Spleen (tissue), 11 donors: ENCODE data around the gene TTC39B. TPM values are rescaled to one million over a fixed set of nuclear protein-coding genes. Genes with fewer than 3 reads are reported as not detected.
"Not testable (repeated sequence)": the region's sequence is repeated elsewhere in the genome, so short reads cannot be mapped to it uniquely, and the experiment has no call there.

Source experiments
- DNase-seq: peaks from one replicate; pipeline ENCODE4 v3.0.0-alpha.2; 2020
- H3K27ac ChIP-seq, 8 donors: fragments of 200-600 bp; sonication (generic) in 7 of 8; 1 replicate in 4 of 8; 2 replicates in 4 of 8; pipeline versions ENCODE4 v1.5.0 to v1.8.0; 2016 to 2021; ENCODE audit warnings: inconsistent platforms in 4 of 8, mild to moderate bottlenecking in 4 of 8, moderate library complexity in 1 of 8
- H3K27me3 ChIP-seq, 7 donors: fragments of 200-600 bp; sonication (generic) in 6 of 7; replicated peaks in 1 of 7; 1 replicate in 4 of 7; 2 replicates in 3 of 7; pipeline versions ENCODE4 v1.5.0 to v1.8.0; 2016 to 2021; ENCODE audit warnings: inconsistent platforms in 3 of 7, mild to moderate bottlenecking in 1 of 7
- H3K36me3 ChIP-seq, 6 donors: fragments of 200-600 bp; sonication (generic) in 5 of 6; 1 replicate in 4 of 6; 2 replicates in 2 of 6; pipeline versions ENCODE4 v1.5.0 to v1.8.0; 2016 to 2021; ENCODE audit warnings: inconsistent platforms in 2 of 6
- H3K4me1 ChIP-seq, 6 donors: fragments of 200-600 bp; sonication (generic) in 5 of 6; 1 replicate in 3 of 6; 2 replicates in 3 of 6; pipeline versions ENCODE4 v1.5.0 to v1.8.0; 2016 to 2021; ENCODE audit warnings: inconsistent platforms in 3 of 6
- H3K4me3 ChIP-seq, 8 donors: fragments of 200-600 bp; sonication (generic) in 7 of 8; 1 replicate in 4 of 8; 2 replicates in 4 of 8; pipeline versions ENCODE4 v1.5.0 to v1.8.0; 2016 to 2021; ENCODE audit warnings: inconsistent platforms in 4 of 8, mild to moderate bottlenecking in 4 of 8, moderate library complexity in 2 of 8
- H3K9me3 ChIP-seq, 8 donors: fragments of 200-600 bp; sonication (generic) in 7 of 8; 1 replicate in 4 of 8; 2 replicates in 4 of 8; pipeline versions ENCODE4 v1.5.0 to v1.8.0; 2016 to 2021; ENCODE audit warnings: inconsistent platforms in 4 of 8
- POLR2A ChIP-seq, 3 donors: fragments of 450-650 bp; IDR thresholded peaks; one replicate each; pipeline ENCODE4 v1.5.1; 2017; ENCODE audit warnings: antibody characterized with exemption in 3 of 3, mild to moderate bottlenecking in 1 of 3
- POLR2AphosphoS5 ChIP-seq, 3 donors: sonication (generic); formaldehyde crosslinking; IDR thresholded peaks; one replicate each; pipeline ENCODE4 v1.5.1; 2017; ENCODE audit warnings: antibody characterized with exemption in 3 of 3
- WGBS, 5 donors: extraction: QIAGEN DNeasy Blood & Tissue Kit in 3 of 5; methylation state at CpG; one replicate each; pipeline versions ENCODE4 v1.1.5 to v1.1.7; 2013 to 2018; 5-methylcytosine and 5-hydroxymethylcytosine counted together
- intact Hi-C: fragments of 100-400 bp; cut with DNase I; formaldehyde crosslinking; loops from one replicate; pipeline ENCODE4 v1.15.0; 2023; ENCODE audit warnings: low total_unique reads
- polyA plus RNA-seq, 3 donors: library from polyadenylated mRNA; stranded (reverse); fragments of 200-250 nt; gene quantifications; one replicate each; pipeline ENCODE4 v1.2.1, GENCODE V29; 2013
- total RNA-seq, 7 donors: library from RNA; depleted of rRNA in 3 of 7; stranded (reverse); fragments of >200 nt in 3 of 7; fragmentation: NEBNext Ultra II Directional in 4 of 7; extraction: Animal tissue kit (Norgen Biotek cat#: 25700) in 4 of 7; gene quantifications; one replicate each; pipeline versions ENCODE4 v1.1.0 to v1.2.1, GENCODE V29; 2016 to 2021
- TF ChIP-seq, protein P1 (sequence below), 11 experiments: fragments of 200-600 bp in 7 of 11; fragments of 450-650 bp in 4 of 11; sonication (generic) in 4 of 11; IDR thresholded peaks in 8 of 11; conservative IDR thresholded peaks in 3 of 11; 1 replicate in 7 of 11; 2 replicates in 4 of 11; pipeline versions ENCODE4 v1.4.0 to v1.8.0; 2016 to 2021; ENCODE audit warnings: antibody characterized with exemption in 11 of 11, inconsistent platforms in 4 of 11, mild to moderate bottlenecking in 1 of 11
- donor health status: healthy with polysubstance abuse.
- donor health status: DM: no; HTN: no; CAD: no; lungs with moderate emphysema.
- donor health status: DM: no; HTN: no; CAD: no.
- donor health status: Bipolar disorder and iron deficiency.
- donor health status: healthy.
- donor health status: DM: no; HTN: no; CAD: no.
- donor health status: DM: yes; HTN: yes; CAD: no.

The TTC39B gene
- total and polyA plus RNA-seq, 10 donors, result 4.8 to 24.1 (median 19.0) TPM

GRCh38 chr9:15238646-15239045 is 68.4 kb downstream of the TTC39B start:
- Histone ChIP-seq H3K9me3 (peaks cover 0 to 54% (median 43%) of the 10 kb centered on the region in 8 donors), H3K27me3 (no peaks in the 10 kb centered on the region), H3K36me3 (no peaks in the 10 kb centered on the region), H3K4me3 (no peak overlapping the region), H3K27ac (no peak overlapping the region), H3K4me1 (peaks cover 0 to 17% (median 4%) of the 10 kb centered on the region in 6 donors)
- no peak for DNase-seq
- TF ChIP-seq, protein P1, sequence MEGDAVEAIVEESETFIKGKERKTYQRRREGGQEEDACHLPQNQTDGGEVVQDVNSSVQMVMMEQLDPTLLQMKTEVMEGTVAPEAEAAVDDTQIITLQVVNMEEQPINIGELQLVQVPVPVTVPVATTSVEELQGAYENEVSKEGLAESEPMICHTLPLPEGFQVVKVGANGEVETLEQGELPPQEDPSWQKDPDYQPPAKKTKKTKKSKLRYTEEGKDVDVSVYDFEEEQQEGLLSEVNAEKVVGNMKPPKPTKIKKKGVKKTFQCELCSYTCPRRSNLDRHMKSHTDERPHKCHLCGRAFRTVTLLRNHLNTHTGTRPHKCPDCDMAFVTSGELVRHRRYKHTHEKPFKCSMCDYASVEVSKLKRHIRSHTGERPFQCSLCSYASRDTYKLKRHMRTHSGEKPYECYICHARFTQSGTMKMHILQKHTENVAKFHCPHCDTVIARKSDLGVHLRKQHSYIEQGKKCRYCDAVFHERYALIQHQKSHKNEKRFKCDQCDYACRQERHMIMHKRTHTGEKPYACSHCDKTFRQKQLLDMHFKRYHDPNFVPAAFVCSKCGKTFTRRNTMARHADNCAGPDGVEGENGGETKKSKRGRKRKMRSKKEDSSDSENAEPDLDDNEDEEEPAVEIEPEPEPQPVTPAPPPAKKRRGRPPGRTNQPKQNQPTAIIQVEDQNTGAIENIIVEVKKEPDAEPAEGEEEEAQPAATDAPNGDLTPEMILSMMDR (IDR thresholded peaks at IDR 0.05 in 8 of 11, conservative IDR thresholded peaks at IDR 0.05 in 3 of 11), result no peak
- TF ChIP-seq POLR2A (IDR thresholded peaks at IDR 0.05) (no peak), POLR2AphosphoS5 (IDR thresholded peaks at IDR 0.05) (no peak)
- intact Hi-C loops, result no loop called here
- WGBS, 5 donors, result 88 to 98% (median 94%) methylated on average over 5 of the region's 5 CpGs

DNA sequence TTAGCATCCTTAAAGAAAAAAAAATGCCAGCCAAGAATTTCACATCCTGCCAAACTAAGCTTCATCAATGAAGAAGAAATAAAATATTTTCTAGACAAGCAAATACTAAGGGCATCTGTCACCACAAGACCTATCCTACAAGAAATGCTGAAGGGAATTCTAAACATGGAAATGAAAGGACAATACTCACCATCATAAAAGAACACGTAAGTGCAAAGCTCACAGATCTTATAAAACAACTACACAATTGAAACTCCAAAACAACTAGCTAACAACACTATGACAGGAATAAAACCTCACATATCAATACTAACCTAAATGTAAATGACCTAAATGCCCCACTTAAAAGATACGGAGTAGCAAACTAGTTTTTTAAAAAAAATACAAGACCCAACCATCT is 71.4 kb downstream of the TTC39B start:
- intact Hi-C loops, result no loop called here
- WGBS, 5 donors, result 59 to 93% (median 88%) methylated on average over 2 of the region's 2 CpGs
- Histone ChIP-seq H3K27me3 (no peaks in the 10 kb centered on the region), H3K4me1 (peaks cover 0 to 8% (median 1%) of the 10 kb centered on the region in 6 donors), H3K4me3 (no peak overlapping the region), H3K27ac (no peak overlapping the region), H3K9me3 (peaks cover 0 to 54% (median 43%) of the 10 kb centered on the region in 8 donors), H3K36me3 (no peaks in the 10 kb centered on the region)
- no peak for DNase-seq
- TF ChIP-seq POLR2A (IDR thresholded peaks at IDR 0.05), result no peak
- no peak for TF ChIP-seq POLR2AphosphoS5 (IDR thresholded peaks at IDR 0.05)
- TF ChIP-seq, protein P1 (IDR thresholded peaks at IDR 0.05 in 8 of 11, conservative IDR thresholded peaks at IDR 0.05 in 3 of 11), result no peak

- intact Hi-C loops, H3K4me3 ChIP-seq, DNase-seq, H3K27me3 ChIP-seq, H3K36me3 ChIP-seq, H3K27ac ChIP-seq, H3K4me1 ChIP-seq: not testable (repeated sequence)
- 91 to 98% (median 97%) methylated on average over 17 to 38 of the region's 41 CpGs for WGBS, 5 donors
- H3K9me3 ChIP-seq, result peaks cover 0 to 50% (median 41%) of the 10 kb centered on the region in 8 donors
Observed at GRCh38 chr9:15233941-15234490, 73.0 kb downstream of the TTC39B start.

- H3K27me3 ChIP-seq, intact Hi-C loops, DNase-seq, H3K36me3 ChIP-seq, H3K27ac ChIP-seq, H3K4me3 ChIP-seq: not testable (repeated sequence)
- 92 to 97% (median 94%) methylated on average over 29 of the region's 29 CpGs for WGBS, 5 donors
- H3K9me3 ChIP-seq, result peaks cover 0 to 38% (median 29%) of the 10 kb centered on the region in 8 donors
- peaks cover 0 to 14% (median 3%) of the 10 kb centered on the region in 6 donors for H3K4me1 ChIP-seq
Observed at GRCh38 chr9:15232706-15233280, 74.2 kb downstream of the TTC39B start.

DNA sequence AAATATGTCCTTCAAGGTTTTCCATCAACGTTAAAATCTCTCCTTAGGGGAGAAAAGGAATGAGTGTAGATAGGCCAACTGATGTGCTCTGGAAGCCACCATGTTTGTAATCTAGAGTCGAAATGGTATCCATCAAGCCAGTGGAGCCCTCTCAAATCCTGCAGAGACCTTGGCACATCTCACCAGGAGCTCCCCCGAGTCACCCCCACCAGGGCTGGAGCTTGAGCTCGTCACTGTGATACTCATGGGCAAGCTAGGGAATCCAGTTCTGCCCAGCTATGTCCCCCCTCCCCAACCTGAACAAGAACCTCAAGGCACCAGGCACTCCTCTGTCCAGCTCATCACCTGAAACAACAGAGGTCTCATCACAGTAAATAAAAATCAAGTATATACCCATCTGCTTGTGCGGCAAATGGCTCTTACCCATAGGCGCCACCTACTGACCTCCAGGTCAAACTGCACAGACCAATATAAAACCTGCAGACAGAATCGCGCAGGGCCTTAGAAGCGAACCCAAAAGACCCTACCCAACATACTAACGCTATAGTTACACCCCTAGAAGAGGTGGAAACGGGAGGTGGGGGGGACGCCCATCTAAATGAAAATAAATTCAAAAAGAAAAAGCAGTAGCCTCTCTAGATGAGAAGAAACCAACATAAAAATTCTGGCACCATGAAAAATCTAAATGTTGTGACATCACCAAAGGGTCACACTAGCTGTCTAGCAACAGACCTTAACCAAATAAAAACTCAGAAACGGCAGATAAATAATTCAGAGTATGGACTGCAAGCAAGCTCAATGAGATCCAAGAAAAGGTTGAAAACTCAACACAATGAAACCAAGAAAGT is 75.0 kb downstream of the TTC39B start:
- intact Hi-C loops, result no loop called here
- 67 to 81% (median 76%) methylated on average over 13 of the region's 13 CpGs for WGBS, 5 donors
- Histone ChIP-seq H3K27ac (no peak overlapping the region), H3K4me1 (peaks cover 0 to 14% (median 3%) of the 10 kb centered on the region in 6 donors), H3K4me3 (no peak overlapping the region), H3K36me3 (no peaks in the 10 kb centered on the region), H3K27me3 (no peaks in the 10 kb centered on the region), H3K9me3 (peaks cover 0 to 30% (median 21%) of the 10 kb centered on the region in 8 donors)
- no peak for TF ChIP-seq POLR2AphosphoS5 (IDR thresholded peaks at IDR 0.05)
- TF ChIP-seq, protein P1 (IDR thresholded peaks at IDR 0.05 in 8 of 11, conservative IDR thresholded peaks at IDR 0.05 in 3 of 11), result peak in 7 of 11 experiments; percentile 8 to 39 (median 25)
- no peak for TF ChIP-seq POLR2A (IDR thresholded peaks at IDR 0.05)
- no peak for DNase-seq
